GM12878 (cell line): ENCODE results near the gene USF3.

ENCODE experiments used
- ATF3 ChIP-seq: IDR thresholded peaks from 2 replicates; pipeline ENCODE4 v1.6.1; 2011; ENCODE audit warnings: low read depth, mild to moderate bottlenecking, low read length, moderate library complexity, borderline replicate concordance; ENCODE audit errors: extremely low read depth
- CTCF ChIP-seq, 3 experiments: IDR thresholded peaks in 2 of 3; conservative IDR thresholded peaks in 1 of 3; 2 replicates each; pipeline ENCODE4 v1.5.1; 2011; ENCODE audit warnings: low read depth in 3 of 3, low read length in 3 of 3, mild to moderate bottlenecking in 3 of 3, control low read depth in 2 of 3, moderate library complexity in 2 of 3, inconsistent platforms in 1 of 3, mixed read lengths in 1 of 3; ENCODE audit not compliant: control insufficient read depth in 2 of 3, insufficient read depth in 1 of 3; ENCODE audit errors: extremely low read depth in 1 of 3
- POLR2A ChIP-seq: IDR thresholded peaks from 2 replicates; pipeline ENCODE4 v1.6.1; 2011; ENCODE audit warnings: low read depth, mild to moderate bottlenecking, low read length
- SREBF2 ChIP-seq: IDR thresholded peaks from 2 replicates; pipeline ENCODE4 v1.6.1; 2012; ENCODE audit warnings: mild to moderate bottlenecking, low read length

GRCh38 chr3:113741620-113742019 is 45.2 kb upstream of the USF3 start:
- TF ChIP-seq SREBF2 (no peak), ATF3 (no peak), POLR2A (no peak), CTCF (IDR thresholded peaks at IDR 0.05 in 2 of 3, conservative IDR thresholded peaks at IDR 0.05 in 1 of 3; ENCODE audit: control insufficient read depth in 2 of 3, extremely low read depth in 1 of 3, insufficient read depth in 1 of 3, low read depth in 3 of 3, low read length in 3 of 3) (no peak)
